Measurements from ENCODE around the gene CEACAM3.

The CEACAM3 gene

DNA sequence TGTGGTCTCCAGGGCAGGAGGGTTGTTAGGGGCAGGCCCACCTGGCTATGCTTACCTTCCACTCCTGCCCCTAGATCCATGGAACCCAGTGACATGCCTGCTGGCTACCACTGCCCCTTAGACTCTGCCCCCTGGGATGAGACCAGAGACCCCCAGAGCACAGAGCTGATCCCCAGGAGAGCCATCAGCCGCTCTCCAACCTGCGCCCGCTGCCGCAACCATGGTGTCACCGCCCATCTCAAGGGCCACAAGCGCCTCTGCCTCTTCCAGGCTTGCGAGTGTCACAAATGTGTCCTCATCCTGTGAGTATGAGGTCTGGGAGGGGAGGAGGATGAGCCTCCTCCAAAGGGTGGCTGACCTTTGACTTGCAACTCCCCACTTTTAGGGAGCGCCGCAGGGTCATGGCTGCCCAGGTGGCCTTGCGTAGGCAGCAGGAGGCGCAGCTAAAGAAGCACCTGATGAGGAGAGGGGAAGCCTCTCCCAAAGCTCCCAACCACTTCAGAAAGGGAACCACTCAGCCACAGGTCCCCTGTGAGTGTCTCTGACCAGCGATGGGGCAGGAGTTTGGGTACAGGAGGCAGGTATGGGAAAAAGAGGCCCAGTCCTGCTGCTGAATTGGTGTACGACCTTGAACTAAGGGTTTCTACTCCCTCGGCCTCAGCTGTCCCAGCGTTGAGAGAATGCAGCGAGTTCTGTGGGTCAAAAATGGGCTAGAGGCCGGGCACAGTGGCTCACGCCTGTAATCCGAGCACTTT, 51.1 kb downstream of the CEACAM3 start:
- TF ChIP-seq, protein P1, sequence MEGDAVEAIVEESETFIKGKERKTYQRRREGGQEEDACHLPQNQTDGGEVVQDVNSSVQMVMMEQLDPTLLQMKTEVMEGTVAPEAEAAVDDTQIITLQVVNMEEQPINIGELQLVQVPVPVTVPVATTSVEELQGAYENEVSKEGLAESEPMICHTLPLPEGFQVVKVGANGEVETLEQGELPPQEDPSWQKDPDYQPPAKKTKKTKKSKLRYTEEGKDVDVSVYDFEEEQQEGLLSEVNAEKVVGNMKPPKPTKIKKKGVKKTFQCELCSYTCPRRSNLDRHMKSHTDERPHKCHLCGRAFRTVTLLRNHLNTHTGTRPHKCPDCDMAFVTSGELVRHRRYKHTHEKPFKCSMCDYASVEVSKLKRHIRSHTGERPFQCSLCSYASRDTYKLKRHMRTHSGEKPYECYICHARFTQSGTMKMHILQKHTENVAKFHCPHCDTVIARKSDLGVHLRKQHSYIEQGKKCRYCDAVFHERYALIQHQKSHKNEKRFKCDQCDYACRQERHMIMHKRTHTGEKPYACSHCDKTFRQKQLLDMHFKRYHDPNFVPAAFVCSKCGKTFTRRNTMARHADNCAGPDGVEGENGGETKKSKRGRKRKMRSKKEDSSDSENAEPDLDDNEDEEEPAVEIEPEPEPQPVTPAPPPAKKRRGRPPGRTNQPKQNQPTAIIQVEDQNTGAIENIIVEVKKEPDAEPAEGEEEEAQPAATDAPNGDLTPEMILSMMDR (IDR thresholded peaks at IDR 0.05; ENCODE audit: insufficient read depth, low read length, poor library complexity, severe bottlenecking): no peak
- Histone ChIP-seq H3K27me3 (replicated peaks; ENCODE audit: control insufficient read depth, insufficient read depth, low read length) (0 out of 2 replicates have a peak, but pooled peaks cover 1% of the 10 kb centered on the region), H3K4me3 (replicated peaks; ENCODE audit: low read depth, low read length) (no peak overlapping the region), H3K36me3 (ENCODE audit: control insufficient read depth, insufficient read depth, low read length) (no peaks in the 10 kb centered on the region)
- no peak for DNase-seq (ENCODE audit: extremely low read depth, insufficient read length)

DNA sequence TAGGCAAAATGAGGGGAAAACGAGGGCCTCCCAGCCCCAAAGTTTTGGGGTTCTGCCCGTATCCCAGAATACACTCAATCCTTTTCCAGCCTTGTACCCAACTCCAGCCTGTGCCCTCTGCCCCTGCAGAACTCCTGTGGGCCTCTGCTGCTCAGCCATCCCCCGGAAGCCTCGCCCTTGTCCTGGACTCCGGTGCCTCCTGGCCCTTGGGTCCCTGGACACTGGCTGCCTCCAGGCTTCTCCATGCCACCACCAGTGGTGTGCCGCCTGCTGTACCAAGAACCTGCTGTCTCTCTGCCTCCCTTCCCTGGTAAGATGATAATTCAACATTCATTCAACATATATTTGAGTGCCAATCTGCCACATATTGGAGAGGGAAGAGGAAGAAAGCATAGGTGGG, 52.3 kb downstream of the CEACAM3 start:
- DNase-seq (ENCODE audit: extremely low read depth, insufficient read length): no peak
- Histone ChIP-seq H3K27me3 (replicated peaks; ENCODE audit: control insufficient read depth, insufficient read depth, low read length) (0 out of 2 replicates have a peak, but pooled peaks cover 1% of the 10 kb centered on the region), H3K4me3 (replicated peaks; ENCODE audit: low read depth, low read length) (no peak overlapping the region), H3K36me3 (ENCODE audit: control insufficient read depth, insufficient read depth, low read length) (no peaks in the 10 kb centered on the region)
- TF ChIP-seq, protein P1 (IDR thresholded peaks at IDR 0.05; ENCODE audit: insufficient read depth, low read length, poor library complexity, severe bottlenecking): no peak

DNA sequence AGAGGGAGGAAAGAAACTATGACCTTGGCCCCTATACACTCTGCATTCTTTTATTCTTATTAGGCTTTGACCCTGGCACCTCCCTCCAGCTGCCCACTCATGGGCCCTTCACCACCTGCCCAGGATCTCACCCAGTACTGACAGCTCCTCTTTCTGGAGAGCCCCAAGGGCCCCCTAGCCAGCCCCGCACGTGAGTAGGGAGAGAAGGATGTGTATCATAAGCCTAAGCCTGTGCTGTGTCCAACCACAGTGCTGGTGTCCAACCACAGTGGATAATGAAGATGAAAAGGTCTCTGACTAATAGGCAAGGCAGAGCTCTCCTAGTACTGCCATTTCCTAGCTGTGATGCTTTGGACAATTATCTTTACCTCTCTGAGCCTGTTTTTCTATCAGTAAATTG, 52.7 kb downstream of the CEACAM3 start:
- TF ChIP-seq, protein P1 (IDR thresholded peaks at IDR 0.05; ENCODE audit: insufficient read depth, low read length, poor library complexity, severe bottlenecking): no peak
- H3K36me3 ChIP-seq (ENCODE audit: control insufficient read depth, insufficient read depth, low read length): no peaks in the 10 kb centered on the region
- H3K4me3 ChIP-seq (replicated peaks; ENCODE audit: low read depth, low read length): no peak overlapping the region
- 0 out of 2 replicates have a peak, but pooled peaks cover 1% of the 10 kb centered on the region for H3K27me3 ChIP-seq (replicated peaks; ENCODE audit: control insufficient read depth, insufficient read depth, low read length)
- no peak for DNase-seq (ENCODE audit: extremely low read depth, insufficient read length)

DNA sequence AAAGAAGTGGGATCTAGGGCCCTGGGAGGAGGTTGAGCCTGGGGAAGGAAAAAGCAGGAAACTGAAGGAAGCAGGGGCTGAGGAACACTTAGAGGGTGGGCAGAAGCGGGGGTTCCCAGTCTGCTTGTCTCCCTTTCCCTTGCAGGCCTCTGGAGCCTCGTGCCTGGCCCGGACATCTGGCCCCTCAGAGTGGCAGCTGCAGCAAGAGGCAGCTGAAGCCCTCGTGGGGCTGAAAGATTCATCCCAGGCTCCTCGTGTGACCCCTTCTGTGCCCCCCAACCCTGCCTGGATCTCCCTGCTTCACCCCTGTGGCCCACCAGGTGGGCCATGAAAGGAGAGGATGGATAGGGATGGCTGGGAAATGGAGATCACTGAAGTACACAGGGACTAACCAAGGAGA, 54.0 kb downstream of the CEACAM3 start:
- H3K36me3 ChIP-seq (ENCODE audit: control insufficient read depth, insufficient read depth, low read length): no peaks in the 10 kb centered on the region
- no peak overlapping the region for H3K4me3 ChIP-seq (replicated peaks; ENCODE audit: low read depth, low read length)
- 0 out of 2 replicates have a peak, but pooled peaks cover 1% of the 10 kb centered on the region for H3K27me3 ChIP-seq (replicated peaks; ENCODE audit: control insufficient read depth, insufficient read depth, low read length)
- no peak for DNase-seq (ENCODE audit: extremely low read depth, insufficient read length)
- TF ChIP-seq, protein P1 (IDR thresholded peaks at IDR 0.05; ENCODE audit: insufficient read depth, low read length, poor library complexity, severe bottlenecking): no peak

DNA sequence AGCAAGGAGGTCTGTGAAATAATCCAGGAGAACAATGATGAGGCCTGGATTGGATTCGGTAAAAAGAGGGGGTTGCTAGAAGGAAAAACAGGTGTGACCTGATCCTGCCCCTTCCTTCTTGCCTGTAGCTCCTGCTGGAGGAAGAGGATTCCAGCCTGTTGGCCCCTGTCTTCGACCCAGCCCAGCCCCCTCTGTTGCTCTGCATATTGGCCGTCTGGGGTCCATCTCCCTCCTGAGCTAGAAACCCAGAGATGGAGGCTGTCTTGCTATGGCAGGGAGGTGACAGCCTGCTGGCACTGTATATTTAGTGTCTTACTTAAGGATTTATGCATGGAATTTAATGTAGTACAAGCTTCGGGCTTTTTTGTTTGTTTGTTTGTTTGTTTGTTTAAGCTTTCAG, 55.1 kb downstream of the CEACAM3 start:
- Histone ChIP-seq H3K4me3 (replicated peaks; ENCODE audit: low read depth, low read length) (no peak overlapping the region), H3K27me3 (replicated peaks; ENCODE audit: control insufficient read depth, insufficient read depth, low read length) (0 out of 2 replicates have a peak, but pooled peaks cover 1% of the 10 kb centered on the region), H3K36me3 (ENCODE audit: control insufficient read depth, insufficient read depth, low read length) (no peaks in the 10 kb centered on the region)
- no peak for DNase-seq (ENCODE audit: extremely low read depth, insufficient read length)
- TF ChIP-seq, protein P1 (IDR thresholded peaks at IDR 0.05; ENCODE audit: insufficient read depth, low read length, poor library complexity, severe bottlenecking): no peak

Data from GM06990 (cell line).